K562 (cell line): ENCODE results near the gene TMEM45A.

Source experiments
- CHD2 ChIP-seq: IDR thresholded peaks from 2 replicates; pipeline ENCODE4 v1.6.1; 2011; ENCODE audit warnings: low read depth, low read length
- FOXP1 ChIP-seq: sonication (generic); formaldehyde crosslinking; IDR thresholded peaks from 2 replicates; pipeline ENCODE4 v1.8.0; 2022; ENCODE audit warnings: mild to moderate bottlenecking, missing genetic modification reagents
- HDAC6 ChIP-seq: IDR thresholded peaks from 2 replicates; pipeline ENCODE4 v1.6.1; 2012; ENCODE audit warnings: low read depth, mild to moderate bottlenecking, control low read depth, inconsistent platforms, low read length, moderate library complexity
- IFI16 ChIP-seq: fragments of 250-450 bp; sonication (Bioruptor Pico); IDR thresholded peaks from 2 replicates; pipeline ENCODE4 v2.1.2; 2022; ENCODE audit warnings: mild to moderate bottlenecking, inconsistent platforms
- MNT ChIP-seq, 2 experiments: fragments of 450-650 bp; conservative IDR thresholded peaks; 2 replicates each; pipeline ENCODE4 v1.6.1; 2017; ENCODE audit warnings: mild to moderate bottlenecking in 2 of 2, moderate library complexity in 2 of 2
- NR2C2 ChIP-seq, 2 experiments: fragments of 200-800 bp in 1 of 2; sonication (Bioruptor generic) in 1 of 2; sonication (generic) in 1 of 2; formaldehyde crosslinking in 1 of 2; IDR thresholded peaks; 2 replicates each; pipeline versions ENCODE4 v1.6.1 to v1.8.0; 2016 to 2022; ENCODE audit warnings: mild to moderate bottlenecking in 1 of 2, missing compliant biosample characterization in 1 of 2, missing genetic modification characterization in 1 of 2, missing genetic modification reagents in 1 of 2
- POU5F1 ChIP-seq: fragments of 150-350 bp; IDR thresholded peaks from 2 replicates; pipeline ENCODE4 v1.6.1; 2014; ENCODE audit warnings: borderline replicate concordance, low read length, low read depth, mild to moderate bottlenecking; ENCODE audit not compliant: partially characterized antibody
- TAF1 ChIP-seq: IDR thresholded peaks from 2 replicates; pipeline ENCODE4 v1.6.1; 2011; ENCODE audit warnings: mild to moderate bottlenecking, low read length, moderate library complexity; ENCODE audit not compliant: insufficient read depth, control insufficient read depth, severe bottlenecking; ENCODE audit errors: extremely low read depth
- ZNF274 ChIP-seq: IDR thresholded peaks from 2 replicates; pipeline ENCODE4 v1.6.1; 2011; ENCODE audit warnings: low read depth, mild to moderate bottlenecking, low read length, moderate library complexity, borderline replicate concordance

GRCh38 chr3:100536093-100536492 is 43.7 kb downstream of the TMEM45A start:
- TF ChIP-seq FOXP1 = no peak
- TF ChIP-seq TAF1 = no peak
- TF ChIP-seq HDAC6 = no peak
- no peak for TF ChIP-seq ZNF274
- TF ChIP-seq NR2C2 (CRISPR knock-in tag; IDR thresholded peaks at IDR 0.05) = no peak
- no peak for TF ChIP-seq NR2C2 (tag; IDR thresholded peaks at IDR 0.05)
- no peak for TF ChIP-seq MNT (conservative IDR thresholded peaks at IDR 0.05)
- no peak for TF ChIP-seq POU5F1
- TF ChIP-seq CHD2 = no peak
- no peak for TF ChIP-seq IFI16 (CRISPR knock-in tag)
